Gastrocnemius medialis (tissue), 4 donors: Measurements from ENCODE around the gene CCDC192. TPM values are rescaled to one million over a fixed set of nuclear protein-coding genes. Genes with fewer than 3 reads are reported as not detected.

Experiments used
- ATAC-seq, 2 donors: fragments of 150-250 bp; one replicate each; pipeline ENCODE4 v1.9.1; 2016
- DNase-seq, 2 donors: peaks; one replicate each; pipeline ENCODE4 v3.0.0-alpha.2; 2019
- H3K27ac ChIP-seq, 4 donors: fragments of 200-600 bp; sonication (generic); 1 replicate in 1 of 4; 2 replicates in 3 of 4; pipeline ENCODE4 v1.5.1; 2016 to 2018; ENCODE audit warnings: mild to moderate bottlenecking in 2 of 4, moderate library complexity in 1 of 4
- H3K27me3 ChIP-seq, 3 donors: fragments of 200-600 bp; sonication (generic) in 2 of 3; 1 replicate in 1 of 3; 2 replicates in 2 of 3; pipeline versions ENCODE4 v1.5.1 to v1.6.0; 2016 to 2019; ENCODE audit warnings: mild to moderate bottlenecking in 1 of 3, moderate library complexity in 1 of 3
- H3K36me3 ChIP-seq, 2 donors: fragments of 200-600 bp; sonication (generic) in 1 of 2; one replicate each; pipeline ENCODE4 v1.5.1; 2017 to 2018
- H3K4me1 ChIP-seq, 2 donors: fragments of 200-600 bp; sonication (generic) in 1 of 2; one replicate each; pipeline ENCODE4 v1.5.1; 2016 to 2017; ENCODE audit warnings: mild to moderate bottlenecking in 2 of 2
- H3K4me3 ChIP-seq, 4 donors: fragments of 200-600 bp; sonication (generic) in 3 of 4; 1 replicate in 1 of 4; 2 replicates in 3 of 4; pipeline ENCODE4 v1.5.1; 2016 to 2019; ENCODE audit warnings: mild to moderate bottlenecking in 2 of 4
- H3K9me3 ChIP-seq, 3 donors: fragments of 200-600 bp; sonication (generic) in 2 of 3; 1 replicate in 1 of 3; 2 replicates in 2 of 3; pipeline ENCODE4 v1.5.1; 2016 to 2019
- CTCF ChIP-seq, 5 experiments: fragments of 450-650 bp in 3 of 5; fragments of 200-600 bp in 2 of 5; sonication (generic) in 2 of 5; IDR thresholded peaks in 4 of 5; conservative IDR thresholded peaks in 1 of 5; 1 replicate in 4 of 5; 2 replicates in 1 of 5; pipeline ENCODE4 v1.5.1; 2016 to 2019; ENCODE audit warnings: antibody characterized with exemption in 5 of 5, mild to moderate bottlenecking in 3 of 5, moderate library complexity in 3 of 5
- POLR2A ChIP-seq, 2 donors: fragments of 450-650 bp; IDR thresholded peaks; one replicate each; pipeline ENCODE4 v1.6.1; 2017; ENCODE audit warnings: antibody characterized with exemption in 2 of 2, mild to moderate bottlenecking in 2 of 2, moderate library complexity in 2 of 2
- in situ Hi-C, 4 donors: fragments of 200-750 bp; cut with MboI; loops; one replicate each; pipeline versions ENCODE4 v1.15.0 to v1.8.0; 2017; ENCODE audit warnings: low sequenced_read_pairs in 4 of 4
- intact Hi-C: fragments of 100-400 bp; cut with DNase I; formaldehyde crosslinking; loops from one replicate; pipeline ENCODE4 v1.15.1; 2023; ENCODE audit warnings: low total_unique reads
- total RNA-seq, 4 donors: library from RNA; depleted of rRNA; stranded (reverse); fragments of >200 nt; gene quantifications; one replicate each; pipeline versions ENCODE4 v1.1.0 to v1.2.3, GENCODE V29; 2016

The CCDC192 gene
- total RNA-seq, 4 donors from 2014 or later, result not detected

- intact Hi-C loops, result no loop called here
- Histone ChIP-seq H3K4me3 (no peak overlapping the region), H3K9me3 (no peaks in the 10 kb centered on the region), H3K36me3 (no peaks in the 10 kb centered on the region), H3K27me3 (no peaks in the 10 kb centered on the region), H3K4me1 (peaks cover 0 to 6% of the 10 kb centered on the region in 2 donors), H3K27ac (no peak overlapping the region)
- DNase-seq (no peak), ATAC-seq (no peak)
- in situ Hi-C loops, result no loop called here
- TF ChIP-seq CTCF (IDR thresholded peaks at IDR 0.05 in 4 of 5, conservative IDR thresholded peaks at IDR 0.05 in 1 of 5) (no peak), POLR2A (IDR thresholded peaks at IDR 0.05) (no peak)
Measured at GRCh38 chr5:127854520-127854919, 151.3 kb downstream of the CCDC192 start.

- DNase-seq, result no peak
- no peak for ATAC-seq
- intact Hi-C loops (no loop called here), in situ Hi-C loops (no loop called here)
- Histone ChIP-seq H3K36me3 (no peaks in the 10 kb centered on the region), H3K9me3 (no peaks in the 10 kb centered on the region), H3K4me1 (peaks cover 0 to 6% of the 10 kb centered on the region in 2 donors), H3K27ac (no peak overlapping the region), H3K27me3 (no peaks in the 10 kb centered on the region), H3K4me3 (no peak overlapping the region)
- TF ChIP-seq CTCF (IDR thresholded peaks at IDR 0.05 in 4 of 5, conservative IDR thresholded peaks at IDR 0.05 in 1 of 5) (no peak), POLR2A (IDR thresholded peaks at IDR 0.05) (no peak)
Measured at GRCh38 chr5:127856292-127856691, 153.1 kb downstream of the CCDC192 start.

- intact Hi-C loops (no loop called here), in situ Hi-C loops (no loop called here)
- ATAC-seq (peak in 1 of 2 donors; percentile 30), DNase-seq (no peak)
- no peaks in the 10 kb centered on the region for H3K27me3 ChIP-seq
- H3K36me3 ChIP-seq, result no peaks in the 10 kb centered on the region
- no peak for TF ChIP-seq CTCF (IDR thresholded peaks at IDR 0.05 in 4 of 5, conservative IDR thresholded peaks at IDR 0.05 in 1 of 5)
- TF ChIP-seq POLR2A (IDR thresholded peaks at IDR 0.05), result no peak
- H3K27ac ChIP-seq, result peak overlapping the region in 1 of 4 donors; percentile 9
- H3K4me3 ChIP-seq, result no peak overlapping the region
- H3K9me3 ChIP-seq, result no peaks in the 10 kb centered on the region
- H3K4me1 ChIP-seq, result peaks cover 0 to 6% of the 10 kb centered on the region in 2 donors
Measured at GRCh38 chr5:127858116-127858784, 155.1 kb downstream of the CCDC192 start.

GRCh38 chr5:127860291-127860690, 157.1 kb downstream of the CCDC192 start:
- Histone ChIP-seq H3K36me3 (no peaks in the 10 kb centered on the region), H3K27me3 (no peaks in the 10 kb centered on the region), H3K4me3 (no peak overlapping the region), H3K4me1 (peaks cover 0 to 6% of the 10 kb centered on the region in 2 donors), H3K9me3 (no peaks in the 10 kb centered on the region), H3K27ac (no peak overlapping the region)
- DNase-seq (no peak), ATAC-seq (no peak)
- intact Hi-C loops (no loop called here), in situ Hi-C loops (no loop called here)
- TF ChIP-seq CTCF (IDR thresholded peaks at IDR 0.05 in 4 of 5, conservative IDR thresholded peaks at IDR 0.05 in 1 of 5) (no peak), POLR2A (IDR thresholded peaks at IDR 0.05) (no peak)

GRCh38 chr5:127863161-127863560, 160.0 kb downstream of the CCDC192 start:
- Histone ChIP-seq H3K4me1 (peaks cover 0 to 4% of the 10 kb centered on the region in 2 donors), H3K36me3 (no peaks in the 10 kb centered on the region), H3K27ac (no peak overlapping the region), H3K27me3 (no peaks in the 10 kb centered on the region), H3K4me3 (no peak overlapping the region), H3K9me3 (no peaks in the 10 kb centered on the region)
- ATAC-seq, result no peak
- intact Hi-C loops, result no loop called here
- in situ Hi-C loops, result no loop called here
- no peak for DNase-seq
- TF ChIP-seq CTCF (IDR thresholded peaks at IDR 0.05 in 4 of 5, conservative IDR thresholded peaks at IDR 0.05 in 1 of 5) (no peak), POLR2A (IDR thresholded peaks at IDR 0.05) (no peak)
